Lung (tissue), 16 donors: ENCODE results near the gene AREL1. TPM values are rescaled to one million over a fixed set of nuclear protein-coding genes. Genes with fewer than 3 reads are reported as not detected.
A peak's percentile ranks its signal among the peaks of the same experiment; 100 is the strongest.
"Not testable (repeated sequence)": the region's sequence is repeated elsewhere in the genome, so short reads cannot be mapped to it uniquely, and the experiment has no call there.

Experiments used
- ATAC-seq: fragments of 200-7000 bp; cut with Tn5 transposase; one replicate; pipeline ENCODE4 v1.9.1; 2020; ENCODE audit warnings: moderate number of reproducible peaks; ENCODE audit not compliant: insufficient read depth, low FRiP score
- DNase-seq, 3 donors: peaks; one replicate each; pipeline ENCODE4 v3.0.0-alpha.2; 2013 to 2017
- H3K27ac ChIP-seq, 2 donors: one replicate each; pipeline ENCODE4 v1.5.1; 2013; ENCODE audit warnings: mild to moderate bottlenecking in 2 of 2, moderate library complexity in 2 of 2, control low read depth in 1 of 2, inconsistent platforms in 1 of 2, low read depth in 1 of 2, low read length in 1 of 2
- H3K27me3 ChIP-seq, 3 donors: one replicate each; pipeline ENCODE4 v1.5.1; 2013; ENCODE audit warnings: low read length in 2 of 3; ENCODE audit not compliant: control insufficient read depth in 3 of 3, insufficient read depth in 3 of 3
- H3K36me3 ChIP-seq, 4 donors: one replicate each; pipeline ENCODE4 v1.5.1; 2013; ENCODE audit warnings: low read length in 4 of 4, mild to moderate bottlenecking in 1 of 4, moderate library complexity in 1 of 4; ENCODE audit not compliant: control insufficient read depth in 4 of 4, insufficient read depth in 4 of 4
- H3K4me1 ChIP-seq, 5 donors: one replicate each; pipeline ENCODE4 v1.5.1; 2013; ENCODE audit warnings: low read length in 5 of 5, mild to moderate bottlenecking in 2 of 5, moderate library complexity in 1 of 5; ENCODE audit not compliant: control insufficient read depth in 5 of 5, insufficient read depth in 5 of 5
- H3K4me3 ChIP-seq: one replicate; pipeline ENCODE4 v1.5.1; 2013; ENCODE audit warnings: mild to moderate bottlenecking, control low read depth, moderate library complexity
- H3K9ac ChIP-seq, 2 donors: one replicate each; pipeline ENCODE4 v1.5.1; 2013; ENCODE audit warnings: low read length in 2 of 2, control low read depth in 1 of 2; ENCODE audit not compliant: insufficient read depth in 1 of 2
- H3K9me3 ChIP-seq, 4 donors: one replicate each; pipeline ENCODE4 v1.5.1; 2013; ENCODE audit warnings: low read length in 3 of 4, mild to moderate bottlenecking in 1 of 4, moderate library complexity in 1 of 4; ENCODE audit not compliant: control insufficient read depth in 4 of 4, insufficient read depth in 3 of 4
- CTCF ChIP-seq: IDR thresholded peaks from 2 replicates; pipeline ENCODE4 v1.5.1; 2012; ENCODE audit warnings: mild to moderate bottlenecking; ENCODE audit errors: control extremely low read depth, extremely low read depth
- WGBS, 2 donors: extraction: QIAGEN DNeasy Blood & Tissue Kit; methylation state at CpG; one replicate each; pipeline ENCODE4 v1.1.7; 2013; 5-methylcytosine and 5-hydroxymethylcytosine counted together
- long read RNA-seq, 5 donors: transcript quantifications; one replicate each; lab custom pipeline, GENCODE V29; 2026
- polyA plus RNA-seq, 2 donors: library from polyadenylated mRNA; stranded (reverse); fragments of 200-250 nt; gene quantifications; one replicate each; pipeline ENCODE4 v1.2.1, GENCODE V29; 2013
- total RNA-seq, 2 donors: library from RNA; depleted of rRNA in 1 of 2; stranded (reverse); fragments of >200 nt in 1 of 2; gene quantifications; one replicate each; pipeline ENCODE4 v1.2.1, GENCODE V29; 2014 to 2021
- donor health status: control.
- donor health status: control.
- donor health status: Bipolar disorder and iron deficiency.
- donor health status: healthy.
- donor health status: DM: yes; HTN: yes; CAD: no.

Gene AREL1
- total RNA-seq (10 to 100 TPM; 27.6 to 41.6 TPM), polyA plus RNA-seq (10 to 100 TPM; 10.5 to 20.0 TPM)
- long read RNA-seq, donor 1 = 0 reads
- long read RNA-seq, donor 2 = 0 reads
- long read RNA-seq, donor 3, partial matches to known transcripts = 0 of 1 reads
- long read RNA-seq, donor 3, other reads (novel, unspliced or antisense) = 0 of 1 reads
- long read RNA-seq, donor 4, partial matches to known transcripts = 0 of 1 reads
- long read RNA-seq, donor 4, other reads (novel, unspliced or antisense) = 0 of 1 reads
- long read RNA-seq, donor 5, full-length matches to known transcripts = 2 of 2 reads
- long read RNA-seq, donor 5, partial matches to known transcripts = 0 of 2 reads
- long read RNA-seq, donor 5, other reads (novel, unspliced or antisense) = 0 of 2 reads

GRCh38 chr14:74712499-74713394 is at the start of gene AREL1, which contains the start of gene FCF1:
Gene AREL1 (minus strand): TSS chr14:74713080. CDS start chr14:74685615, 27,465 bp downstream.
Gene FCF1 (plus strand): TSS chr14:74713144. CDS start chr14:74713198, 54 bp downstream.
- Histone ChIP-seq H3K9me3 (no peaks in the 10 kb centered on the region), H3K27ac (peak within 1 kb of the TSS; percentile 76 to 93), H3K9ac (peak within 1 kb of the TSS; percentile 83 to 94), H3K36me3 (peaks cover 3 to 6% (median 5%) of the 10 kb centered on the region in 4 donors), H3K27me3 (no peaks in the 10 kb centered on the region), H3K4me1 (peaks cover 0 to 17% (median 5%) of the 10 kb centered on the region in 5 donors), H3K4me3 (peak within 1 kb of the TSS; percentile 94)
- no peak for TF ChIP-seq CTCF
- ATAC-seq (peak; percentile 97), DNase-seq (peak; percentile 92 to 97 (median 96))
- WGBS, 2 donors = 0 to 1% methylated on average over 31 of the region's 31 CpGs

- not testable (repeated sequence) for H3K9ac ChIP-seq, ATAC-seq, DNase-seq, H3K9me3 ChIP-seq, H3K4me1 ChIP-seq, H3K36me3 ChIP-seq, H3K4me3 ChIP-seq, H3K27me3 ChIP-seq, H3K27ac ChIP-seq
- WGBS, 2 donors = 94 to 98% methylated on average over 5 of the region's 5 CpGs
Observed at GRCh38 chr14:74758505-74758904, 45.6 kb upstream of the AREL1 start.

- peaks cover 0 to 4% (median 2%) of the 10 kb centered on the region in 4 donors for H3K9me3 ChIP-seq
- no peaks in the 10 kb centered on the region for H3K36me3 ChIP-seq
- H3K27ac ChIP-seq = no peak overlapping the region
- WGBS, 2 donors = 81 to 92% methylated on average over 1 of the region's 1 CpG
- no peaks in the 10 kb centered on the region for H3K27me3 ChIP-seq
- no peak for TF ChIP-seq CTCF
- no peak for DNase-seq
- H3K4me1 ChIP-seq = no peaks in the 10 kb centered on the region
- no peak overlapping the region for H3K9ac ChIP-seq
- no peak for ATAC-seq
- H3K4me3 ChIP-seq = no peak overlapping the region
Observed at GRCh38 chr14:74756326-74756725, 43.4 kb upstream of the AREL1 start.

GRCh38 chr14:74754899-74755298 is 42.0 kb upstream of the AREL1 start:
- no peak for TF ChIP-seq CTCF
- 93 to 95% methylated on average over 7 of the region's 7 CpGs for WGBS, 2 donors
- H3K4me3 ChIP-seq = no peak overlapping the region

More at GRCh38 chr14:74754899-74755298, 42.0 kb upstream of the AREL1 start:
- no peak for DNase-seq
- H3K9ac ChIP-seq = no peak overlapping the region
- H3K9me3 ChIP-seq = peaks cover 0 to 4% (median 2%) of the 10 kb centered on the region in 4 donors
- H3K27me3 ChIP-seq = no peaks in the 10 kb centered on the region
- ATAC-seq = no peak
- no peaks in the 10 kb centered on the region for H3K4me1 ChIP-seq
- no peak overlapping the region for H3K27ac ChIP-seq
- H3K36me3 ChIP-seq = no peaks in the 10 kb centered on the region
